ENCODE data around the gene TSNAX.

GRCh38 chr1:231612393-231613089 lies 84.1 kb downstream of the TSNAX start:
- no peak for TF ChIP-seq CTCF (IDR thresholded peaks at IDR 0.05)
- TF ChIP-seq EZH2 (IDR thresholded peaks at IDR 0.05) = no peak
- no peak for TF ChIP-seq EZH2phosphoT487 (IDR thresholded peaks at IDR 0.05)
